Measurements from ENCODE around the gene ACOXL. TPM values are rescaled to one million over a fixed set of nuclear protein-coding genes. Genes with fewer than 3 reads are reported as not detected.

The ACOXL gene
- total and polyA plus RNA-seq, 3 donors from 2014 or later = 4.9 to 7.9 (median 5.3) TPM

GRCh38 chr2:110819711-110820110 lies 87.3 kb downstream of the ACOXL start:
- Histone ChIP-seq H3K4me1 (no peaks in the 10 kb centered on the region), H3K4me3 (no peak overlapping the region), H3K27me3 (no peaks in the 10 kb centered on the region), H3K36me3 (ENCODE audit: low read depth, missing control alignments) (no peaks in the 10 kb centered on the region), H3K9me3 (no peaks in the 10 kb centered on the region), H3K27ac (no peak overlapping the region)
- intact Hi-C loops (cut with DNase I; ENCODE audit: low total_unique reads) = no loop called here
- 84 to 93% methylated on average over 3 of the region's 3 CpGs for WGBS, 2 donors
- no peak for TF ChIP-seq POLR2A (IDR thresholded peaks at IDR 0.05)
- no peak for TF ChIP-seq CTCF (IDR thresholded peaks at IDR 0.05)
- DNase-seq = no peak

GRCh38 chr2:110820128-110820527 lies 87.8 kb downstream of the ACOXL start:
- no peak for DNase-seq
- intact Hi-C loops (cut with DNase I; ENCODE audit: low total_unique reads) = no loop called here
- H3K4me1 ChIP-seq = no peaks in the 10 kb centered on the region
- WGBS, 2 donors = 46 to 68% methylated on average over 2 of the region's 2 CpGs
- H3K36me3 ChIP-seq (ENCODE audit: low read depth, missing control alignments) = no peaks in the 10 kb centered on the region
- no peaks in the 10 kb centered on the region for H3K9me3 ChIP-seq
- H3K27ac ChIP-seq = no peak overlapping the region
- no peaks in the 10 kb centered on the region for H3K27me3 ChIP-seq
- no peak overlapping the region for H3K4me3 ChIP-seq
- TF ChIP-seq CTCF (IDR thresholded peaks at IDR 0.05) = no peak
- TF ChIP-seq POLR2A (IDR thresholded peaks at IDR 0.05) = no peak

- Histone ChIP-seq H3K4me1 (no peaks in the 10 kb centered on the region), H3K27me3 (no peaks in the 10 kb centered on the region), H3K4me3 (no peak overlapping the region), H3K36me3 (ENCODE audit: low read depth, missing control alignments) (no peaks in the 10 kb centered on the region), H3K9me3 (no peaks in the 10 kb centered on the region), H3K27ac (no peak overlapping the region)
- 94 to 95% methylated on average over 3 of the region's 3 CpGs for WGBS, 2 donors
- TF ChIP-seq CTCF (IDR thresholded peaks at IDR 0.05) = no peak
- no peak for TF ChIP-seq POLR2A (IDR thresholded peaks at IDR 0.05)
- no peak for DNase-seq
- intact Hi-C loops (cut with DNase I; ENCODE audit: low total_unique reads) = no loop called here
These were observed 90.8 kb downstream of the ACOXL start for GRCh38 chr2:110823165-110823564.

GRCh38 chr2:110827511-110827910 lies 95.1 kb downstream of the ACOXL start:
- Histone ChIP-seq H3K4me3 (no peak overlapping the region), H3K27me3 (no peaks in the 10 kb centered on the region), H3K9me3 (no peaks in the 10 kb centered on the region), H3K36me3 (ENCODE audit: low read depth, missing control alignments) (no peaks in the 10 kb centered on the region), H3K4me1 (no peaks in the 10 kb centered on the region), H3K27ac (no peak overlapping the region)
- intact Hi-C loops (cut with DNase I; ENCODE audit: low total_unique reads) = no loop called here
- TF ChIP-seq CTCF (IDR thresholded peaks at IDR 0.05) (no peak), POLR2A (IDR thresholded peaks at IDR 0.05) (no peak)
- DNase-seq = no peak

GRCh38 chr2:110828330-110828729 lies 96.0 kb downstream of the ACOXL start:
- intact Hi-C loops (cut with DNase I; ENCODE audit: low total_unique reads) = no loop called here
- Histone ChIP-seq H3K4me3 (no peak overlapping the region), H3K36me3 (ENCODE audit: low read depth, missing control alignments) (no peaks in the 10 kb centered on the region), H3K27me3 (no peaks in the 10 kb centered on the region), H3K9me3 (no peaks in the 10 kb centered on the region), H3K27ac (no peak overlapping the region), H3K4me1 (no peaks in the 10 kb centered on the region)
- DNase-seq = no peak
- TF ChIP-seq POLR2A (IDR thresholded peaks at IDR 0.05) (no peak), CTCF (IDR thresholded peaks at IDR 0.05) (no peak)
- 85 to 90% methylated on average over 6 of the region's 6 CpGs for WGBS, 2 donors

Data from testis (tissue), 3 donors.